ENCODE data around the gene UGT1A8.
"Not testable (repeated sequence)": the region's sequence is repeated elsewhere in the genome, so short reads cannot be mapped to it uniquely, and the experiment has no call there.

The UGT1A8 gene

GRCh38 chr2:233746475-233747282 lies 129.2 kb downstream of the UGT1A8 start:
- Histone ChIP-seq H3K9me2 (replicated peaks; ENCODE audit: insufficient read depth, low read length) (no peaks in the 10 kb centered on the region), H3K79me2 (ENCODE audit: insufficient read depth, low read length) (no peaks in the 10 kb centered on the region), H3K4me3 (ENCODE audit: insufficient read depth, low read length, poor library complexity, severe bottlenecking) (no peak overlapping the region), H2AFZ (ENCODE audit: low read depth, low read length, severe bottlenecking) (no peak overlapping the region), H3K36me3 (ENCODE audit: low read length) (no peaks in the 10 kb centered on the region), H3K9me3 (ENCODE audit: insufficient read depth, low read length) (peaks cover 5% of the 10 kb centered on the region; the same call in 1 of the 2 replicates), H3K9ac (ENCODE audit: low read length) (no peak overlapping the region), H3K4me2 (ENCODE audit: low read depth, low read length, poor library complexity, severe bottlenecking) (no peak overlapping the region), H4K20me1 (ENCODE audit: low read depth, low read length) (no peaks in the 10 kb centered on the region), H3K27ac (ENCODE audit: low read depth, low read length) (no peak overlapping the region), H3K27me3 (ENCODE audit: low read length) (no peaks in the 10 kb centered on the region), H3F3A (ENCODE audit: insufficient read depth) (no peaks in the 10 kb centered on the region)
- TF ChIP-seq EZH2phosphoT487 (conservative IDR thresholded peaks at IDR 0.05; ENCODE audit: low read length), result no peak
- TF ChIP-seq CTCF (IDR thresholded peaks at IDR 0.05; ENCODE audit: insufficient read depth, low read length, poor library complexity, severe bottlenecking), result no peak

GRCh38 chr2:233747283-233747544 lies 129.8 kb downstream of the UGT1A8 start:
- Histone ChIP-seq H3K9me2 (replicated peaks; ENCODE audit: insufficient read depth, low read length) (no peaks in the 10 kb centered on the region), H3K9ac (ENCODE audit: low read length) (no peak overlapping the region), H3K9me3 (ENCODE audit: insufficient read depth, low read length) (peaks cover 5% of the 10 kb centered on the region; the same call in 1 of the 2 replicates), H3K79me2 (ENCODE audit: insufficient read depth, low read length) (no peaks in the 10 kb centered on the region), H4K20me1 (ENCODE audit: low read depth, low read length) (no peaks in the 10 kb centered on the region), H3K4me3 (ENCODE audit: insufficient read depth, low read length, poor library complexity, severe bottlenecking) (no peak overlapping the region), H3K27ac (ENCODE audit: low read depth, low read length) (no peak overlapping the region), H2AFZ (ENCODE audit: low read depth, low read length, severe bottlenecking) (no peak overlapping the region), H3F3A (ENCODE audit: insufficient read depth) (no peaks in the 10 kb centered on the region), H3K36me3 (ENCODE audit: low read length) (no peaks in the 10 kb centered on the region), H3K4me2 (ENCODE audit: low read depth, low read length, poor library complexity, severe bottlenecking) (no peak overlapping the region), H3K27me3 (ENCODE audit: low read length) (no peaks in the 10 kb centered on the region)
- TF ChIP-seq EZH2phosphoT487 (conservative IDR thresholded peaks at IDR 0.05; ENCODE audit: low read length) (no peak), CTCF (IDR thresholded peaks at IDR 0.05; ENCODE audit: insufficient read depth, low read length, poor library complexity, severe bottlenecking) (no peak)

GRCh38 chr2:233750689-233751088 lies 133.3 kb downstream of the UGT1A8 start:
- not testable (repeated sequence) for H3F3A ChIP-seq (ENCODE audit: insufficient read depth); H3K9me2 ChIP-seq (replicated peaks; ENCODE audit: insufficient read depth, low read length); H3K36me3 ChIP-seq (ENCODE audit: low read length); H3K27ac ChIP-seq (ENCODE audit: low read depth, low read length); H4K20me1 ChIP-seq (ENCODE audit: low read depth, low read length); H3K9ac ChIP-seq (ENCODE audit: low read length); H3K4me3 ChIP-seq (ENCODE audit: insufficient read depth, low read length, poor library complexity, severe bottlenecking); H3K9me3 ChIP-seq (ENCODE audit: insufficient read depth, low read length); H3K79me2 ChIP-seq (ENCODE audit: insufficient read depth, low read length); H3K27me3 ChIP-seq (ENCODE audit: low read length); H2AFZ ChIP-seq (ENCODE audit: low read depth, low read length, severe bottlenecking); H3K4me2 ChIP-seq (ENCODE audit: low read depth, low read length, poor library complexity, severe bottlenecking)

- H3K27me3 ChIP-seq (ENCODE audit: low read length); H3K9me2 ChIP-seq (replicated peaks; ENCODE audit: insufficient read depth, low read length); H3K27ac ChIP-seq (ENCODE audit: low read depth, low read length); H3K4me2 ChIP-seq (ENCODE audit: low read depth, low read length, poor library complexity, severe bottlenecking); H3K79me2 ChIP-seq (ENCODE audit: insufficient read depth, low read length); H3F3A ChIP-seq (ENCODE audit: insufficient read depth); H4K20me1 ChIP-seq (ENCODE audit: low read depth, low read length); H3K9me3 ChIP-seq (ENCODE audit: insufficient read depth, low read length); H3K9ac ChIP-seq (ENCODE audit: low read length); H3K36me3 ChIP-seq (ENCODE audit: low read length); H2AFZ ChIP-seq (ENCODE audit: low read depth, low read length, severe bottlenecking); H3K4me3 ChIP-seq (ENCODE audit: insufficient read depth, low read length, poor library complexity, severe bottlenecking): not testable (repeated sequence)
Observed at GRCh38 chr2:233751212-233752009, 134.0 kb downstream of the UGT1A8 start.

Measured in SU-DHL-6 (cell line).